ENCODE measurements around the gene APC2.
A peak's percentile ranks its signal among the peaks of the same experiment; 100 is the strongest.
"Not testable (repeated sequence)": the region's sequence is repeated elsewhere in the genome, so short reads cannot be mapped to it uniquely, and the experiment has no call there.

The APC2 gene

GRCh38 chr19:1494115-1494815 lies 44.3 kb downstream of the APC2 start:
- DNase-seq (ENCODE audit: low spot score) (no peak), FAIRE-seq (no peak)

- FAIRE-seq: no peak
- DNase-seq (ENCODE audit: low spot score): no peak
Observed at GRCh38 chr19:1495051-1495798, 45.3 kb downstream of the APC2 start.

DNA sequence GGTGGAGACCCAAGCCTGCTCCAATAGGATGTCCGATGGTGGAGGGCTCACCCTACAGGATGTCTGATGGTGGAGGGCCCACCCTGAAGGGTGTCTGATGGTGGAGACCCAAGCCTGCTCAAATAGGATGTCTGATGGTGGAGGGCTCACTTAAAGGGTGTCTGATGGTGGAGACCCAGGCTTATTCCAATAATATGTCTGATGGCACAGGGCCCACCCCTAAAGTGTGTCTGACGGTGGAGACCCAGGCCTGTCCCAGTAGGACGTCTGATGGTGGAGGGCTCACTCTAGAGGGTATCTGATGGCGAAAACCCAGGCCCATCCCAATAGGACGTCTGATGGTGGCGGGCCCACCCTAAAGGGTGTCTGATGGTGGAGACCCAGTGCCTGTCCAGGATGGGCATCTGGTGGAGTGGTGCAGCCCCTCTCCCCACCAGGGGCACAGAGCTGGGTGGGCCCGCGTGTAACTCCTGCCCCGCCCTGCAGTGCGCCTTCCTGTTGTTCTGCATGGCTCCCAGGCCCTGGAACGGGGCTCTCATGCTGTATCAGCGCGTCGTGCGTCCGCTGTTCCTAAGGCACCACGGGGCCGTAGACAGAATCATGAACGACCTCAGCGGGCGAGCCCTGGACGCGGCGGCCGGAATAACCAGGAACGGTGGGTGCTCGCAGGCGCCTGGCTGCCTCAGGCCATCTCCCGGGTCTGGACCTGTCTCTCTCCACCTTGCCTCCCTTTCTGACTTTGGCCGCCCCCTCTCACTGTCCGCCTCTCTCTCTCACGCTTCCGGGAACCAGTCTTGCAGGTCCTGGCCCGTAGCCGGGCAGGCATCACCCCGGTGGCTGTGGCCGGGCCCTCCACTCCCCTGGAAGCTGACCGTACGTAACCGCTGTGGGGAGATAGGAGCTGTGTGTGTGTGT lies 46.1 kb downstream of the APC2 start:
- DNase-seq (ENCODE audit: low spot score): no peak
- FAIRE-seq: no peak

DNA sequence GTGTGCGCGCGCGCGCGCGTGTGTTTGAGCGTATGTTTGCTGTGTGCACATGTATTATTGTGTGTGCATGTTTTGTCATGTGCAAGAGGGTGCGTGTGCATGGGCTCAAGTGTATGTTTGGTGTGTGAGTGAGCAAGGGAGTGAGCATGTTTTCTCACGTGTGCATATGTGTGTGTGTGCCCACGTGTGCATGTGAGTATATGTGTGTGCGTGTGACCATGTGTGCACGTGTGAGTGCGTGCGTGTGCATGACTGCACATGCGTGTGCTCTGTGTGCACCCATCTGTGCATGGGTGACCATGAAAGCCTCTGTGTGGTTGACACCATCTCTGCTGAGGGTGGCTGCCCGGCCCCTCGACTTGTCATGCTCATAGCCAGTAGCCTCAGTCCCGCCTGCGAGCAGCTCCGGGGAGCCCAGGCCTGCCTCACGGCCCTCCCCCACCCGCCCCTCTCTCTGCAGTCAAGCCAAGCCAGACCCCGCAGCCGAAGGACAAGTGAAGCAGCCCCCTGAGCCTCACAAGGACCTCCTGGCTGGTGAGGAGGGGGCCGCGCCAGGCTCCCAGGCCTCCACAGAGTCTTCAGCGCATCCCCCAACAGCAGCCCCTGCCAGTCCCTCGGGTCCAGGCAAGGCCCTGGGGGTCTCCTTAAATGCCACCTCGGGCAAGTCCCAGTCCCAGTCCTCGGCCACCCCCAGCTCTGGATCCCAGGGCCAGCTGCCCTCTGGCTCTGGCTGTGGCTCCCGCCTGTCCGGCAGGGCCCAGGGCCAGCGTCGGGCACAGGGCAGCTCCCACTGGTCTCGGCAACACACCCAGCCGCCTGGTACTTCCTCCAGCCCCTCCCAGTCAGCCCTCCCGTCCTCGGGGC lies 47.0 kb downstream of the APC2 start:
- DNase-seq (ENCODE audit: low spot score): no peak
- FAIRE-seq: no peak

DNA sequence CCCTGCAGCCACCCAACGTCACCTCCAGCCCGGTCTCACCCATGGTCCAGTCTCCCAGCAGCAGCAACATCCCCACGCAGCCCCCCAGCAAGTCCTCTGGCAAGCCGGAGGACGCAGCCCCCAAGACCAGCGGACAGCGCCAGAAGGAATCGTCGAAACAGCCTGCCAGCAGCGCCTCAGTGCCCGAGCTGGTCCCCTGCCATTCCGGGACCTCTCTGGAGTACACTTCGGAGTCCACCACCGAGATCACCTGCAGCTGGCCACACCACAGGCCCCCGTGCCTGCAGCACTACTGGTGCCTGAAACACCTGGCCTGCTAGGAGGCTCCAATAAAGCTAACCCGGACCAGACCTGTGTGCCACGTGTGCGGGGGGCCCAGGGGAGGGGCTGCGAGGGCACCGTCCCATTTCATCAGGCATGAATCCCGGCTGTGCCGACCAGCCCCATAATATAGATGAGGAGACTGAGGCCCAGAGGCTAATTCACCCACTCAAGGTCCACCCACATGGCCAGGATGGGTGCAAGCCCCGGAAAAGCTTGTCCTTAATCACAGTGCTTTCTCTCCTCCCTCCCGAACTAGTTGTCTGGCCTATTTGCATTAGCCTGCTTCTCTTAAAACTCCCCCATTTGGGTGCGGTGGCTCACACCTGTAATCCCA lies 47.8 kb downstream of the APC2 start:
- DNase-seq (ENCODE audit: low spot score) (no peak), FAIRE-seq (no peak)

- not testable (repeated sequence) for DNase-seq (ENCODE audit: low spot score); FAIRE-seq
Observed at GRCh38 chr19:1499231-1499630, 49.3 kb downstream of the APC2 start.

- FAIRE-seq (no peak), DNase-seq (ENCODE audit: low spot score) (no peak)
Observed at GRCh38 chr19:1501200-1501595, 51.3 kb downstream of the APC2 start.

- no peak for DNase-seq (ENCODE audit: low spot score)
- no peak for FAIRE-seq
Observed at GRCh38 chr19:1502433-1503088, 52.6 kb downstream of the APC2 start.

- peak; percentile 46 for DNase-seq (ENCODE audit: low spot score)
- FAIRE-seq: no peak
Observed at GRCh38 chr19:1503089-1503924, 53.4 kb downstream of the APC2 start.

- no peak for DNase-seq (ENCODE audit: low spot score)
- no peak for FAIRE-seq
Observed at GRCh38 chr19:1503925-1504773, 54.2 kb downstream of the APC2 start.

DNA sequence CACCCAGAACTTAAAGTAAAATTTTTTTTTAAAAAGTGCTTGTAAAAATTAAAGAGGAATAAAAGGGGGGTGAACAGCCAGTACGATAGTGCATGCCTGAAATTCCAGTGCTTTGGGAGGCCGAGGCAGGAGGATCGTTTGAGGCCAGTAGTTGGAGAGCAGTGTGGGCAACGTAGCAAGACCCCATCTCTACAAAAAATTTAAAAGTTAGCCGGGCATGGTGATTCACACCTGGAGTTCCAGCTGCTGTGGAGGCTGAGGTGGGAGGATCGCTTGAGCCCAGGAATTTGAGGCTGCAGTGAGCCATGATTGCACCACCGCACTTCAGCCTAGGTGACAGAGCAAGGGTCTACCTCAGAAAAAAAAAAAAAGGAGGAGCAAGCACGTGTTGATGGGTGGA lies 55.1 kb downstream of the APC2 start:
- DNase-seq (ENCODE audit: low spot score) (no peak), FAIRE-seq (no peak)

DNA sequence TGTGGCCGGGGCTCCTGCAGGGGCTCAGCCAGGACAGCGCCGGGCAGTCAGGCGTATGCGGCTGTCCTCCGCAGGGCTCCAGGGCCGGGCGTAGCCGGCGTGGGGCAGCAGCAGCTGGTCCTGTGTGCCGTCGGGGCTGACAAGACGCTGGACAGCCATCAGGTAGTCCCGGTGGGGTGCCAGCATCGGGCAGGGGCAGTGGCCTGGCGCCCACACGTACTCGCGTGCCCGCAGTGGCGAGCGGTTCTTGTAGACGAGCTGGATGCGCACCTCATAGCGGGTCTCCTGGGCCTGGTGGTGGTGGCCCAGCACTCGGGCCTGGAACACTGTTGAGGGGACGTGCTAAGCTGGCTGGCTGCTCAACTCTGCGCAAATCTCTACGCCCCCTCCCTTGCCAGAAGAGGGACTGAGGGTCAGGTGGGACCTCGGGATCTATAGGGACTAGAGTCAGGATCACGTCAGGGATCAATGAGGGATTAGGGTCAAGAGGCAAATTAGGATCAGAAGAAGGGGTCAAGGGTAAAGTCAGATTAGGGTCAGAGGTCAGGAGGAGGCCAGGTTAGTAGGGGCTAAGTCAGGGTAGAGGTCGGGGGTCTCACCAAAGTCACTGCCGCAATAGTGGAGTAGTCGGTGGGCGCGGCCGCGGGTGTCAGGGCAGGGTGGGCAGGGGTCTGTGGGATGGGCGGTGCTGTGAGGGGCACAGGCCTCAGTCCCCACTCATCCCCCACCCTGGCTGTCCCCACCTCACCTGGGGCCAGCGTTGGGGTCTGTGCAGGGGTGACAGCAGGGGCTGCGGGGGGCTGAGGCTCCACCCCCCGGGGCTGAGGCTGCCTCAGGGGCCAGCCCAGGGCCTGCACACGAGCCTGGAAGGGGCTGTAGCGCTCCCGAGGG lies 56.3 kb downstream of the APC2 start:
- no peak for DNase-seq (ENCODE audit: low spot score)
- no peak for FAIRE-seq

DNA sequence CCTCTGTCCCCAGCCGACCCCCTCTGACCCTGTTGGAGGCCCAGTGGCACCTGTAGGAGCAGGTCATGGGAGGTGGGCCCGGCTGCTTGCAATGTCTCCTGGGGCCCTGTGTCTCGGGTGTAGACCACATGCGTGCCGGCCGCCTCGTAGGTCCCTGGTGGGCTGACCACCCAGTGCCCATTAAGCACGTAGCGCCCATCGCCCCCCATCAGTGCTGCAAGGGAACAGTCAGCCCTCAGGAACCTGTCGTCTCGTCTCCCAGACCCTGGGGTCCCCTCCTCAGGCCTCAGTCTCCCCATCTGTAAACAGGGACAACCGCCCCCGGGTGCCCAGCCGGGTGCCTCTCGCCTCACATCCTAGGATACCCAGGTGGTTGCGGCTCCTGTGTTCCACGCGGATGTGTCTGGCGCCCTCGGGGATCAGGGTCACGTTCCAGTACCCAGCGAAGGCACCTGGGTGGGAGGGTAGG lies 57.3 kb downstream of the APC2 start:
- FAIRE-seq (no peak), DNase-seq (ENCODE audit: low spot score) (no peak)

DNA sequence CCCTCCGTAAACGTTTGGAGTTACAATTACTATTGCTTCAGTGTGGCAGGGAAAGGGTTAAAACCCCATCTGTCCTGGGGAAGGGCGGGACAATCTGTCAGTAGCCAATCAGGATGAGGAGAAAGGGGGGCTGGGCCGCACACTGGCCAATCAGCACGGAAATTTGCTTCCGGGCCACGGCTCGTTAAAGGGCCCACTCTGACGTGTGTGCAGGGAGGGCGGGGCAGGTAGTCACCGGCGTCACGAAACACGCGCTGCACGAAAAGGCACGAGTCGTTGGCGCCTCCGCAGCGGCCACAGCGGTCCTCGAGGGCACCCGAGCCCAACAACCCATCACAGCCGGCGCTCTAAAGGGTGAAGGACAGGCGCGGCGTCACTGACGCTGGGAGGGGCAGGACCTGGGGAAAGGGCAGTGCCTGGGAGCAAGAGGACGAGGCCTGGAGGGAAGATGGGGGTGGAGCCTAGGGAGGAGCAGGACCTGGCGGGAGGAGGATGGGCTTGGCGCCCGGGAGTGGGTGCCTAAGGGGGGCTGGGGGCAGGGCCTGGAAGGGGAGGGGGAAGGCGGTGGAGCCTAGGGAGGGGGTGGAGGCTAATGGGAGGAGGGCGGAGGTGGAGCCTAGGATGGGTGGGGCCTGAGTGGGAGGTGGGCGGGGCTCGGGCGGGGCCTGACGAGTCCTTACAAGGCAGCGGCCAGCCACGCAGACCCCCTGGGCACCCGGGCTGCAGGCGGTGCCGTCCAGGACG lies 58.0 kb downstream of the APC2 start:
- peak; percentile 74 for FAIRE-seq
- peak; percentile 94 for DNase-seq (ENCODE audit: low spot score)

GRCh38 chr19:1508507-1508856 lies 58.6 kb downstream of the APC2 start:
- no peak for DNase-seq (ENCODE audit: low spot score)
- no peak for FAIRE-seq

Measured in urothelium cell line (cell line).